COLO668 (cell line): ENCODE data around the gene ASB10.

Experiments
- DNase-seq: peaks from one replicate; lab custom pipeline; 2025; ENCODE audit not compliant: unreplicated experiment; lab: John Stamatoyannopoulos, UW

Gene ASB10

GRCh38 chr7:151167197-151167961 is 19.7 kb downstream of the ASB10 start, which contains the start of gene GBX1:
Gene GBX1 (minus strand): TSS chr7:151167694. CDS start chr7:151167548, 146 bp downstream.
- DNase-seq: peak; percentile 31

- no peak for DNase-seq
Observed at GRCh38 chr7:151166629-151167196, 20.3 kb downstream of the ASB10 start.

GRCh38 chr7:151161757-151162156 is 25.3 kb downstream of the ASB10 start:
- DNase-seq: no peak

- DNase-seq: no peak
Observed at GRCh38 chr7:151157645-151158329, 29.3 kb downstream of the ASB10 start.

GRCh38 chr7:151152643-151153513 is 34.2 kb downstream of the ASB10 start:
- DNase-seq: no peak

- DNase-seq: no peak
Observed at GRCh38 chr7:151150388-151150787, 36.7 kb downstream of the ASB10 start.

- DNase-seq: no peak
Observed at GRCh38 chr7:151148319-151149259, 38.5 kb downstream of the ASB10 start.

- no peak for DNase-seq
Observed at GRCh38 chr7:151146761-151147160, 40.3 kb downstream of the ASB10 start.

- no peak for DNase-seq
Observed at GRCh38 chr7:151144387-151144786, 42.7 kb downstream of the ASB10 start.

- no peak for DNase-seq
Observed at GRCh38 chr7:151143261-151144015, 43.6 kb downstream of the ASB10 start.

- no peak for DNase-seq
Observed at GRCh38 chr7:151142686-151143040, 44.4 kb downstream of the ASB10 start.

- DNase-seq: no peak
Observed at GRCh38 chr7:151141855-151142685, 45.0 kb downstream of the ASB10 start.

GRCh38 chr7:151141311-151141854 is 45.7 kb downstream of the ASB10 start:
- no peak for DNase-seq

GRCh38 chr7:151140826-151141225 is 46.2 kb downstream of the ASB10 start:
- no peak for DNase-seq

- no peak for DNase-seq
Observed at GRCh38 chr7:151139791-151140190, 47.3 kb downstream of the ASB10 start.

- DNase-seq: no peak
Observed at GRCh38 chr7:151139071-151139790, 47.8 kb downstream of the ASB10 start.

- DNase-seq: no peak
Observed at GRCh38 chr7:151138153-151138851, 48.7 kb downstream of the ASB10 start.
